GM13976 (cell line): Measurements from ENCODE around the gene GNE.

ENCODE experiments used
- DNase-seq: peaks from one replicate; pipeline ENCODE4 v3.0.0; 2012; ENCODE audit warnings: low spot score
- CTCF ChIP-seq: IDR thresholded peaks from 2 replicates; pipeline ENCODE4 v1.5.1; 2012; ENCODE audit warnings: borderline replicate concordance, mild to moderate bottlenecking; ENCODE audit not compliant: insufficient read depth; ENCODE audit errors: extremely low read depth, missing control alignments, control extremely low read depth
- in situ Hi-C: fragments of 300-500 bp; cut with MboI; formaldehyde crosslinking; loops from one replicate; pipeline ENCODE4 v1.12.0; 2022; ENCODE audit warnings: low sequenced_read_pairs, mixed read lengths, inconsistent platforms; ENCODE audit not compliant: unreplicated experiment

GNE gene

GRCh38 chr9:36222449-36222848, 35.8 kb downstream of the GNE start:
- in situ Hi-C loops, result no loop called here
- DNase-seq, result no peak
- TF ChIP-seq CTCF, result no peak

GRCh38 chr9:36221667-36222066, 36.6 kb downstream of the GNE start:
- in situ Hi-C loops, result no loop called here
- no peak for TF ChIP-seq CTCF
- no peak for DNase-seq

- no peak for TF ChIP-seq CTCF
- no peak for DNase-seq
- in situ Hi-C loops, result no loop called here
These were observed 39.8 kb downstream of the GNE start for GRCh38 chr9:36218411-36218901.

GRCh38 chr9:36218011-36218410, 40.2 kb downstream of the GNE start:
- no peak for DNase-seq
- in situ Hi-C loops, result no loop called here
- TF ChIP-seq CTCF, result no peak

- no peak for TF ChIP-seq CTCF
- in situ Hi-C loops, result no loop called here
- DNase-seq, result no peak
These were observed 40.8 kb downstream of the GNE start for GRCh38 chr9:36217256-36217968.

- DNase-seq, result no peak
- TF ChIP-seq CTCF, result no peak
- in situ Hi-C loops, result no loop called here
These were observed 43.7 kb downstream of the GNE start for GRCh38 chr9:36214571-36214970.
